ENCODE results near the gene USP25.

DNA sequence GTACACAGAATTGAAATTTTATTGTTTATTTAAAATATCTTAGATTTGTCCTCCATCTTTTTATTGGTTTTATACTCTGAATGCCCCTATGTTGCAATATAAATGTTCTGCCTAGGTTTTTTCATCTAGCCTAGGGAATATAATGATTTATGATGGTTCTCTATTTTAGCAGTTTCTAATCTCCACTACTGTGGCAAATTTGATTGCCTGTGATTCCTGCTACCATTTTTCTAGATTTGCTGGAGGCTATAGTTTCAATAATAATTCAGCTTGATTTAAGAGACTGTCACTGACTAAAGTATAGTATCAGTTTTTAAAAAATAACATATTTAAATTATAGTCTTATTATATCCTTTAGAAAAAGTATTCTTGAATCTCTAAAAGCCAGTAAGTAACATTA is 90.5 kb downstream of the USP25 start:
- TF ChIP-seq TAF7 (optimal IDR thresholded peaks at IDR 0.05; ENCODE audit: borderline replicate concordance, low read depth, low read length) (no peak), CTCF (IDR thresholded peaks at IDR 0.05; ENCODE audit: control extremely low read depth in 1 of 3, insufficient read depth in 1 of 3, low read depth in 1 of 3, low read length in 3 of 3) (no peak), SRF (IDR thresholded peaks at IDR 0.05; ENCODE audit: low read depth, low read length) (no peak), JUND (IDR thresholded peaks at IDR 0.05; ENCODE audit: low read length) (no peak), TAF1 (IDR thresholded peaks at IDR 0.05; ENCODE audit: low read depth, low read length) (no peak), RAD21 (IDR thresholded peaks at IDR 0.05 in 1 of 2, conservative IDR thresholded peaks at IDR 0.05 in 1 of 2; ENCODE audit: low read depth in 2 of 2, low read length in 2 of 2) (no peak), GABPA (IDR thresholded peaks at IDR 0.05; ENCODE audit: borderline replicate concordance, insufficient read depth, low read length) (no peak), SP2 (IDR thresholded peaks at IDR 0.05; ENCODE audit: low read length) (no peak), FOSL1 (IDR thresholded peaks at IDR 0.05; ENCODE audit: insufficient read depth, low read depth, low read length) (no peak), EP300 (IDR thresholded peaks at IDR 0.05; ENCODE audit: borderline replicate concordance in 1 of 2, low read depth in 2 of 2, low read length in 2 of 2) (no peak)

Data from H1 (cell line).